SK-N-SH (cell line): ENCODE results near the gene NRCAM. TPM values are rescaled to one million over a fixed set of nuclear protein-coding genes. Genes with fewer than 3 reads are reported as not detected.

Experiments used
- CTCF ChIA-PET: fragments of 300-600, 350-600 bp; formaldehyde crosslinking; extraction: SDS; loops from one replicate; lab custom pipeline; 2021; lab: Yijun Ruan, JAX
- POLR2A ChIA-PET: fragments of 350-600 bp; sonication (Branson Sonifier 250); formaldehyde crosslinking; extraction: SDS; loops from one replicate; lab custom pipeline; 2020; ENCODE audit warnings: antibody characterized with exemption, inconsistent platforms; lab: Yijun Ruan, JAX
- DNase-seq: peaks from one replicate; pipeline ENCODE4 v3.0.0; 2012
- H2AFZ ChIP-seq: fragments of 200-600 bp; sonication (generic); 2 replicates; pipeline ENCODE4 v1.8.1; 2016; ENCODE audit warnings: antibody characterized with exemption, mild to moderate bottlenecking, low read depth
- H3F3A ChIP-seq: fragments of 200-600 bp; sonication (generic); replicated peaks from 2 replicates; pipeline ENCODE3; 2016; ENCODE audit warnings: antibody characterized with exemption, mild to moderate bottlenecking; ENCODE audit not compliant: insufficient read depth
- H3K27ac ChIP-seq, 2 experiments: fragments of 200-500 bp in 1 of 2; fragments of 200-600 bp in 1 of 2; sonication (Bioruptor generic) in 1 of 2; sonication (generic), shearing (Covaris generic) in 1 of 2; 2 replicates each; pipeline versions ENCODE4 v1.5.1 to v1.6.1; 2014 to 2016; ENCODE audit warnings: low read depth in 2 of 2, inconsistent platforms in 1 of 2, low read length in 1 of 2, mild to moderate bottlenecking in 1 of 2, mixed read lengths in 1 of 2
- H3K27me3 ChIP-seq: fragments of 200-600 bp; sonication (generic), shearing (Covaris generic); 2 replicates; pipeline ENCODE4 v1.6.1; 2016; ENCODE audit warnings: mixed run types; ENCODE audit not compliant: insufficient read depth
- H3K36me3 ChIP-seq, 2 experiments: fragments of 200-500 bp in 1 of 2; fragments of 200-600 bp in 1 of 2; sonication (Bioruptor generic) in 1 of 2; sonication (generic) in 1 of 2; replicated peaks in 1 of 2; 2 replicates each; pipeline versions ENCODE3 to v1.5.1; 2014 to 2016; ENCODE audit warnings: low read length in 1 of 2, mild to moderate bottlenecking in 1 of 2; ENCODE audit not compliant: insufficient read depth in 2 of 2, control insufficient read depth in 1 of 2
- H3K4me1 ChIP-seq, 2 experiments: fragments of 200-500 bp in 1 of 2; fragments of 200-600 bp in 1 of 2; sonication (Bioruptor generic) in 1 of 2; sonication (generic), shearing (Covaris generic) in 1 of 2; 2 replicates each; pipeline versions ENCODE4 v1.5.1 to v1.6.1; 2014 to 2016; ENCODE audit warnings: low read depth in 1 of 2, low read length in 1 of 2, mixed run types in 1 of 2; ENCODE audit not compliant: insufficient read depth in 2 of 2, control insufficient read depth in 1 of 2
- H3K4me2 ChIP-seq: fragments of 200-600 bp; sonication (generic), shearing (Covaris generic); 2 replicates; pipeline ENCODE4 v1.6.1; 2017; ENCODE audit warnings: mixed run types
- H3K4me3 ChIP-seq, 2 experiments: fragments of 200-500 bp in 1 of 2; fragments of 200-600 bp in 1 of 2; sonication (Bioruptor generic) in 1 of 2; sonication (generic), shearing (Covaris generic) in 1 of 2; 2 replicates each; pipeline versions ENCODE4 v1.5.1 to v1.8.1; 2014 to 2016; ENCODE audit warnings: low read depth in 2 of 2, inconsistent platforms in 1 of 2, low read length in 1 of 2, mild to moderate bottlenecking in 1 of 2, mixed read lengths in 1 of 2, moderate library complexity in 1 of 2
- H3K79me2 ChIP-seq: fragments of 200-600 bp; sonication (generic); 2 replicates; pipeline ENCODE4 v1.8.1; 2017; ENCODE audit warnings: mild to moderate bottlenecking; ENCODE audit not compliant: insufficient read depth
- H3K9ac ChIP-seq: fragments of 200-600 bp; sonication (generic); 2 replicates; pipeline ENCODE4 v1.6.1; 2017; ENCODE audit warnings: mixed run types
- H3K9me2 ChIP-seq: fragments of 200-600 bp; sonication (generic); 2 replicates; pipeline ENCODE4 v1.6.1; 2017; ENCODE audit warnings: mixed run types
- H3K9me3 ChIP-seq: fragments of 200-600 bp; sonication (generic); 2 replicates; pipeline ENCODE4 v1.6.1; 2017; ENCODE audit warnings: mixed run types, mild to moderate bottlenecking, moderate library complexity
- H4K20me1 ChIP-seq: fragments of 200-600 bp; sonication (generic); 2 replicates; pipeline ENCODE4 v1.6.1; 2017; ENCODE audit warnings: mild to moderate bottlenecking, mixed run types; ENCODE audit not compliant: insufficient read depth
- EP300 ChIP-seq, 2 experiments: IDR thresholded peaks; 2 replicates each; pipeline versions ENCODE4 v1.4.0 to v1.6.1; 2012; ENCODE audit warnings: borderline replicate concordance in 1 of 2, low read depth in 1 of 2, low read length in 1 of 2
- FOSL2 ChIP-seq: IDR thresholded peaks from 2 replicates; pipeline ENCODE4 v1.4.0; 2012; ENCODE audit warnings: low read depth, mild to moderate bottlenecking, moderate library complexity, borderline replicate concordance
- GATA2 ChIP-seq: sonication (generic); formaldehyde crosslinking; IDR thresholded peaks from 2 replicates; pipeline ENCODE4 v1.5.0; 2020; ENCODE audit warnings: mild to moderate bottlenecking, missing genetic modification reagents
- IRF3 ChIP-seq: fragments of 150-350 bp; IDR thresholded peaks from 2 replicates; pipeline ENCODE4 v1.6.1; 2016; ENCODE audit warnings: mild to moderate bottlenecking, low read depth, low read length
- RCOR1 ChIP-seq: fragments of 150-350 bp; IDR thresholded peaks from 2 replicates; pipeline ENCODE4 v1.6.1; 2017; ENCODE audit warnings: antibody characterized with exemption, low read length
- RFX5 ChIP-seq: IDR thresholded peaks from 2 replicates; pipeline ENCODE4 v1.6.1; 2012; ENCODE audit warnings: mild to moderate bottlenecking, improper control_type of control experiment, low read length
- RXRA ChIP-seq: IDR thresholded peaks from 2 replicates; pipeline ENCODE4 v1.4.0; 2012; ENCODE audit warnings: low read depth, mild to moderate bottlenecking, borderline replicate concordance
- SIN3A ChIP-seq: IDR thresholded peaks from 2 replicates; pipeline ENCODE4 v1.6.1; 2012; ENCODE audit warnings: low read depth, mild to moderate bottlenecking, low read length, moderate library complexity, borderline replicate concordance
- SMC3 ChIP-seq: IDR thresholded peaks from 2 replicates; pipeline ENCODE4 v1.6.1; 2012; ENCODE audit warnings: low read depth, low read length, improper control_type of control experiment
- WGBS: methylation state at CpG from one replicate; pipeline ENCODE4 v1.1.6; 2017; ENCODE audit warnings: low lambda C conversion rate; 5-methylcytosine and 5-hydroxymethylcytosine counted together
- polyA plus RNA-seq, 3 experiments: library from polyadenylated mRNA; depleted of rRNA; stranded (reverse); fragments of >200 nt; gene quantifications; 2 replicates each; pipeline ENCODE4 v1.2.3, GENCODE V29; 2012
- TF ChIP-seq, protein P1 (sequence below): fragments of 200-600 bp; sonication (generic); IDR thresholded peaks from 2 replicates; pipeline ENCODE4 v1.6.1; 2017; ENCODE audit warnings: antibody characterized with exemption, mild to moderate bottlenecking, moderate library complexity

The NRCAM gene
- polyA plus RNA-seq, 1 of the 3 experiments (the other 2 are of a cell fraction), result 1.1 TPM

- Histone ChIP-seq H3K9me2 (no peaks in the 10 kb centered on the region), H4K20me1 (no peaks in the 10 kb centered on the region), H3K4me2 (no peak overlapping the region), H3K9me3 (no peaks in the 10 kb centered on the region), H3K27me3 (no peaks in the 10 kb centered on the region), H2AFZ (no peak overlapping the region), H3F3A (no peaks in the 10 kb centered on the region), H3K36me3 (no peaks in the 10 kb centered on the region), H3K4me1 (peaks cover 5 to 26% of the 10 kb centered on the region in 2 experiments; a peak in 3 of 4 replicates), H3K4me3 (no peak overlapping the region), H3K79me2 (no peaks in the 10 kb centered on the region), H3K9ac (no peak overlapping the region), H3K27ac (peak overlapping the region in 1 of 2 experiments; percentile 44; a peak in 1 of 4 replicates)
- no peak for TF ChIP-seq SMC3
- TF ChIP-seq GATA2 (CRISPR knock-in tag), result no peak
- no peak for TF ChIP-seq RFX5
- no peak for TF ChIP-seq IRF3
- WGBS, result 71% methylated on average over 6 of the region's 6 CpGs
- ChIA-PET POLR2A (no interaction called here), CTCF (interaction anchor here (1.1 to 2.6 kb wide), 2 partner anchors 13 to 16 kb away, joined by 3 to 12 read pairs; no protein-coding TSS in a partner anchor)
- DNase-seq, result no peak
Observed at GRCh38 chr7:108268200-108268820, 187.9 kb downstream of the NRCAM start.

GRCh38 chr7:108267615-108268014 lies 188.6 kb downstream of the NRCAM start:
- WGBS, result 97% methylated on average over 1 of the region's 1 CpG
- H3K9me3 ChIP-seq, result no peaks in the 10 kb centered on the region
- H3F3A ChIP-seq, result no peaks in the 10 kb centered on the region
- no peaks in the 10 kb centered on the region for H3K27me3 ChIP-seq
- H3K9me2 ChIP-seq, result no peaks in the 10 kb centered on the region
- no peak overlapping the region for H2AFZ ChIP-seq
- ChIA-PET POLR2A (no interaction called here), CTCF (interaction anchor here (1.0 to 2.6 kb wide), 4 partner anchors 10 to 49 kb away, joined by 3 to 12 read pairs (median 6); no protein-coding TSS in a partner anchor)
- no peak overlapping the region for H3K4me3 ChIP-seq
- peaks cover 5 to 32% of the 10 kb centered on the region in 2 experiments; a peak in 3 of 4 replicates for H3K4me1 ChIP-seq
- no peak overlapping the region for H3K9ac ChIP-seq
- TF ChIP-seq RFX5, result no peak
- TF ChIP-seq GATA2 (CRISPR knock-in tag), result peak; percentile 17; the same call in 1 of the 2 replicates
- peak in 1 of 2 experiments; percentile 55; a peak in 2 of 4 replicates for TF ChIP-seq EP300 (IDR thresholded peaks at IDR 0.05; ENCODE audit: borderline replicate concordance in 1 of 2, low read depth in 1 of 2, low read length in 1 of 2)
- no peak for TF ChIP-seq RXRA
- TF ChIP-seq FOSL2, result no peak
- TF ChIP-seq RCOR1, result peak; percentile 58
- TF ChIP-seq SIN3A, result no peak
- TF ChIP-seq, protein P1, sequence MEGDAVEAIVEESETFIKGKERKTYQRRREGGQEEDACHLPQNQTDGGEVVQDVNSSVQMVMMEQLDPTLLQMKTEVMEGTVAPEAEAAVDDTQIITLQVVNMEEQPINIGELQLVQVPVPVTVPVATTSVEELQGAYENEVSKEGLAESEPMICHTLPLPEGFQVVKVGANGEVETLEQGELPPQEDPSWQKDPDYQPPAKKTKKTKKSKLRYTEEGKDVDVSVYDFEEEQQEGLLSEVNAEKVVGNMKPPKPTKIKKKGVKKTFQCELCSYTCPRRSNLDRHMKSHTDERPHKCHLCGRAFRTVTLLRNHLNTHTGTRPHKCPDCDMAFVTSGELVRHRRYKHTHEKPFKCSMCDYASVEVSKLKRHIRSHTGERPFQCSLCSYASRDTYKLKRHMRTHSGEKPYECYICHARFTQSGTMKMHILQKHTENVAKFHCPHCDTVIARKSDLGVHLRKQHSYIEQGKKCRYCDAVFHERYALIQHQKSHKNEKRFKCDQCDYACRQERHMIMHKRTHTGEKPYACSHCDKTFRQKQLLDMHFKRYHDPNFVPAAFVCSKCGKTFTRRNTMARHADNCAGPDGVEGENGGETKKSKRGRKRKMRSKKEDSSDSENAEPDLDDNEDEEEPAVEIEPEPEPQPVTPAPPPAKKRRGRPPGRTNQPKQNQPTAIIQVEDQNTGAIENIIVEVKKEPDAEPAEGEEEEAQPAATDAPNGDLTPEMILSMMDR, result no peak
- no peaks in the 10 kb centered on the region for H3K36me3 ChIP-seq
- no peak overlapping the region for H3K4me2 ChIP-seq
- H4K20me1 ChIP-seq, result no peaks in the 10 kb centered on the region
- H3K27ac ChIP-seq, result no peak overlapping the region; a peak in 1 of 4 replicates
- no peaks in the 10 kb centered on the region for H3K79me2 ChIP-seq
- no peak for DNase-seq
